Measurements from ENCODE around the gene ADAMTS12. TPM values are rescaled to one million over a fixed set of nuclear protein-coding genes. Genes with fewer than 3 reads are reported as not detected.

The ADAMTS12 gene
- total RNA-seq, 2 donors from 2014 or later = 0.42 to 1.1 TPM

- no peak overlapping the region for H3K4me3 ChIP-seq
- DNase-seq = no peak
- H3K9ac ChIP-seq (ENCODE audit: low read depth in 2 of 2, low read length in 2 of 2) = no peak overlapping the region
- H3K27ac ChIP-seq = no peak overlapping the region
- TF ChIP-seq CTCF (IDR thresholded peaks at IDR 0.05) = no peak
- no peaks in the 10 kb centered on the region for H3K27me3 ChIP-seq
- no peaks in the 10 kb centered on the region for H3K4me1 ChIP-seq
- H3K9me3 ChIP-seq = no peaks in the 10 kb centered on the region
- intact Hi-C loops (cut with DNase I) = no loop called here
- no peaks in the 10 kb centered on the region for H3K36me3 ChIP-seq
These were observed 2.8 kb upstream of the ADAMTS12 start for GRCh38 chr5:33894566-33894965.

- no peak for TF ChIP-seq CTCF (IDR thresholded peaks at IDR 0.05)
- Histone ChIP-seq H3K4me1 (no peaks in the 10 kb centered on the region), H3K36me3 (no peaks in the 10 kb centered on the region), H3K9ac (ENCODE audit: low read depth in 2 of 2, low read length in 2 of 2) (no peak overlapping the region), H3K9me3 (no peaks in the 10 kb centered on the region), H3K27me3 (no peaks in the 10 kb centered on the region), H3K4me3 (no peak overlapping the region), H3K27ac (no peak overlapping the region)
- no peak for DNase-seq
- intact Hi-C loops (cut with DNase I) = no loop called here
These were observed 889 bp upstream of the ADAMTS12 start for GRCh38 chr5:33892620-33893137.

- Histone ChIP-seq H3K4me3 (no peak overlapping the region), H3K27me3 (no peaks in the 10 kb centered on the region), H3K9me3 (no peaks in the 10 kb centered on the region), H3K9ac (ENCODE audit: low read depth in 2 of 2, low read length in 2 of 2) (no peak overlapping the region), H3K36me3 (no peaks in the 10 kb centered on the region), H3K27ac (no peak overlapping the region), H3K4me1 (no peaks in the 10 kb centered on the region)
- intact Hi-C loops (cut with DNase I) = no loop called here
- TF ChIP-seq CTCF (IDR thresholded peaks at IDR 0.05) = no peak
- DNase-seq = no peak
These were observed 373 bp downstream of the ADAMTS12 start for GRCh38 chr5:33891446-33891787.

- DNase-seq = no peak
- no peak overlapping the region for H3K4me3 ChIP-seq
- intact Hi-C loops (cut with DNase I) = no loop called here
- no peaks in the 10 kb centered on the region for H3K27me3 ChIP-seq
- no peaks in the 10 kb centered on the region for H3K9me3 ChIP-seq
- no peak for TF ChIP-seq CTCF (IDR thresholded peaks at IDR 0.05)
- H3K4me1 ChIP-seq = no peaks in the 10 kb centered on the region
- H3K9ac ChIP-seq (ENCODE audit: low read depth in 2 of 2, low read length in 2 of 2) = no peak overlapping the region
- no peaks in the 10 kb centered on the region for H3K36me3 ChIP-seq
- no peak overlapping the region for H3K27ac ChIP-seq
These were observed 1.4 kb downstream of the ADAMTS12 start for GRCh38 chr5:33890131-33891032.

- Histone ChIP-seq H3K4me1 (no peaks in the 10 kb centered on the region), H3K27me3 (no peaks in the 10 kb centered on the region), H3K36me3 (no peaks in the 10 kb centered on the region), H3K9me3 (no peaks in the 10 kb centered on the region), H3K4me3 (no peak overlapping the region), H3K9ac (ENCODE audit: low read depth in 2 of 2, low read length in 2 of 2) (no peak overlapping the region), H3K27ac (no peak overlapping the region)
- DNase-seq = no peak
- TF ChIP-seq CTCF (IDR thresholded peaks at IDR 0.05) = no peak
- intact Hi-C loops (cut with DNase I) = no loop called here
These were observed 3.2 kb downstream of the ADAMTS12 start for GRCh38 chr5:33888587-33888986.
